ENCODE measurements around the gene SEPTIN12. TPM values are rescaled to one million over a fixed set of nuclear protein-coding genes. Genes with fewer than 3 reads are reported as not detected.

The SEPTIN12 gene
- total RNA-seq, 1 donor: not detected

DNA sequence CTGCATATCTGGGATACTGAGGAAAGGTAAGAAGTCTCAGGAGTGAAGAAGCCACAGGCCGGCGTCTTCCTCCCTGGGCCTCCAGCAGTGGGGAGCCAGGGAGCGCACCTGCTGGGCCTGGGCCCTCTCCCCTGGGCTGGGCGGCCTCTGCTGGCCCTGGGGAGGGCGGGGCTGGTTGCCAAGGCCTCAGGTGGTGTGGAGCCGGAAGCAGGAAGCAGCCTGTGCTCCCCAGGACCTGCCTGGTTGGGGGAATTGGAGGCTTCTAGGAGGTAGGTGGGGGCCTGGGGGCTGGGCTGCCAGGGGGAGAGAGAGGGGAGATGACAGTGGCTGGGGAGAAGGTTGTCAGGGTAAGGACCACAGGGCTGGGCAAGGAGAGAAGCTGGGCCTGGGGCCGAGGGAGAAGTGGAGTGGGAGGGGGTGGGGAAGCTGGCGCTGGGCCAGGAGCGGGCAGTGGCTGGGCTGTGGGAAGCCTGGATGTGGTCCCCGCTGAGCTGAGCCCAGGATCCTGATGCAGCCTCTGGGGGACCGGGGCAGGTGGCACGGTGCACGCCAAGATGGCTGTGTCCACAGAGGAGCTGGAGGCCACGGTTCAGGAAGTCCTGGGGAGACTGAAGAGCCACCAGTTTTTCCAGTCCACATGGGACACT is 7.2 kb upstream of the SEPTIN12 start, which contains the start of gene SMIM22:
TSS of gene SMIM22 (plus strand) at position 189 of the 647 bp plus-strand sequence. CDS start at position 555, 366 bp downstream.
- TF ChIP-seq, protein P1, sequence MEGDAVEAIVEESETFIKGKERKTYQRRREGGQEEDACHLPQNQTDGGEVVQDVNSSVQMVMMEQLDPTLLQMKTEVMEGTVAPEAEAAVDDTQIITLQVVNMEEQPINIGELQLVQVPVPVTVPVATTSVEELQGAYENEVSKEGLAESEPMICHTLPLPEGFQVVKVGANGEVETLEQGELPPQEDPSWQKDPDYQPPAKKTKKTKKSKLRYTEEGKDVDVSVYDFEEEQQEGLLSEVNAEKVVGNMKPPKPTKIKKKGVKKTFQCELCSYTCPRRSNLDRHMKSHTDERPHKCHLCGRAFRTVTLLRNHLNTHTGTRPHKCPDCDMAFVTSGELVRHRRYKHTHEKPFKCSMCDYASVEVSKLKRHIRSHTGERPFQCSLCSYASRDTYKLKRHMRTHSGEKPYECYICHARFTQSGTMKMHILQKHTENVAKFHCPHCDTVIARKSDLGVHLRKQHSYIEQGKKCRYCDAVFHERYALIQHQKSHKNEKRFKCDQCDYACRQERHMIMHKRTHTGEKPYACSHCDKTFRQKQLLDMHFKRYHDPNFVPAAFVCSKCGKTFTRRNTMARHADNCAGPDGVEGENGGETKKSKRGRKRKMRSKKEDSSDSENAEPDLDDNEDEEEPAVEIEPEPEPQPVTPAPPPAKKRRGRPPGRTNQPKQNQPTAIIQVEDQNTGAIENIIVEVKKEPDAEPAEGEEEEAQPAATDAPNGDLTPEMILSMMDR (IDR thresholded peaks at IDR 0.05; ENCODE audit: insufficient read depth, low read length): no peak
- H3K4me3 ChIP-seq (ENCODE audit: low read depth, low read length): no peak within 1 kb of the TSS
- DNase-seq (ENCODE audit: low read depth): no peak

DNA sequence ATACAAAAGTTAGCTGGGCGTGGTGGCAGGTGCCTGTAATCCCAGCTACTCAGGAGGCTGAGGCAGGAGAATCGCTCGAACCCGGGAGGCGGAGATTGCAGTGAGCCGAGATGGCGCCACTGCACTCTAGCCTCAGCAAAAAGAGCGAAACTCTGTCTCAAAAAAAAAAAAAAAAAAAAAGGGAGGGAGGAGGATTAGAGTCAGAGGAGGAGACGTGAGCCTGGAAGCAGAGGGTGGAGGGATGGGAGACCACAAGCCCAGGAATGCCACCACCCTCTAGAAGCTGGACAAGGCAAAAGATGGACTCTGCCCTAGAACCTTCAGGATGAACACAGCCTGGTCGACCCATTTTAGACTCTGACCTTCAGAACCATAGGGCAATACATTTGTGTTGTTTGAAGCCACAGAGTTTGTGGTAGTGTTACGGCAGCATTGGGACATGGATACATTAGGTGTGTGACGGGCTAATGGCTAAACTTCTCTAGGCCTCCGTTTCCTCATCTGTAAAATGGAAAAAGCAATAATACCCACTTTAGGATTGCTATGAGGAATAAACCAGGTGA is 4.9 kb upstream of the SEPTIN12 start:
- no peak for DNase-seq (ENCODE audit: low read depth)
- H3K4me3 ChIP-seq (ENCODE audit: low read depth, low read length): no peak overlapping the region
- TF ChIP-seq, protein P1 (IDR thresholded peaks at IDR 0.05; ENCODE audit: insufficient read depth, low read length): no peak

DNA sequence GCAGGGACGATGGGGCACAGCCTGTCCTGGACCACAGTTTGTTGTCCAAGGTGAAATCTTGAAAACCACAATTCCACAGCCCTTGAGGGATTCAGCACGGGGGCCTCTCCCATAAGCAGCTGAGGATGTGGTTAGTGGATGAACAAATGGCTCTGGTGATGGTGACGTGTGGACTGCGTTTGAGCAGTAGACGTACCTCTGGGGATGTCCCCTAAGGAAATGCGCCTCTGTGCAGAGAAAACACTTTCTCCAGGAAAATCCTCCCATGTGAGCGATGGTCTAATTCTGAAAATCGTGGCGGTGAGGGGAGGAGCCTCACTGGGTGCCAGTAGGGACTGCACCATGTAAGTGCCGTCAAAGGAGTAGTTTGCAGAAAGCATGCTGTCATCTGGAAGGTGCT is 2.7 kb upstream of the SEPTIN12 start:
- DNase-seq (ENCODE audit: low read depth): no peak
- no peak overlapping the region for H3K4me3 ChIP-seq (ENCODE audit: low read depth, low read length)
- TF ChIP-seq, protein P1 (IDR thresholded peaks at IDR 0.05; ENCODE audit: insufficient read depth, low read length): no peak

DNA sequence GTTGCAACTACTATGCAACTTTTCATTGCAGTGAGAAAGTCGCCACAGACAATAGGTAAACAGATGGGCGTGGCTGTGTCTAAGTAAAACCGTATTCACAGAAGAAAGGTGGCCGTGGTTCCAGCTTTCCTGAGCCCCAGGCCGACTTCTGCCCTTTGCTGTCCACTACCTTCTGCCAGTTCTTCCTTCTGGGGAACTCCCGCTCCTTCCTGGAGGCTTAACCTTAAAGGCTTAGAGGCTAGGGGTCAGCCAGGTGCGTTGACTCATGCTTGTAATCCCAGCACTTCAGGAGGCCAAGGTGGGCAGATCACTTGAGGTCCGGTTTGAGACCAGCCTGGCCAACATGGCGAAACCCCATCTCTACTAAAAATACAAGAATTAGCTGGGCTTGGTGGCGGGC is 2.1 kb upstream of the SEPTIN12 start:
- DNase-seq (ENCODE audit: low read depth): no peak
- TF ChIP-seq, protein P1 (IDR thresholded peaks at IDR 0.05; ENCODE audit: insufficient read depth, low read length): no peak
- H3K4me3 ChIP-seq (ENCODE audit: low read depth, low read length): no peak overlapping the region

DNA sequence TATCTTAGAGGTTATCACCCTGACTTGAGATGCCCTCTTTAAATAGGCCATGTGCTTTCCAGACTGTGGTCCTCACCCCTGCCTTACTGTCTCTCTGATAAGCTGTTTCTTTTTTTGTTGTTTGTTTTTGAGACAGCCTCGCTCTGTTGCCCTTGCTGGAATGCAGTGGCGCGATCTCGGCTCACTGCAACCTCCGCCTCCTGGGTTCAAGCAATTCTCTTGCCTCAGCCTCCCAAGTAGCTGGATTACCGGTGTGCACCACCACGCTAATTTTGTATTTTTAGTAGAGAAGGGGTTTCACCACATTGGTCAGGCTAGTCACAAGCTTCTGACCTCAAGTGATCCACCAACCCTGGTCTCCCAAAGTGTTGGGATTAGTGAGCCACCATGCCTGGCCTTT is 765 bp upstream of the SEPTIN12 start:
- H3K4me3 ChIP-seq (ENCODE audit: low read depth, low read length): no peak overlapping the region
- TF ChIP-seq, protein P1 (IDR thresholded peaks at IDR 0.05; ENCODE audit: insufficient read depth, low read length): no peak
- no peak for DNase-seq (ENCODE audit: low read depth)

DNA sequence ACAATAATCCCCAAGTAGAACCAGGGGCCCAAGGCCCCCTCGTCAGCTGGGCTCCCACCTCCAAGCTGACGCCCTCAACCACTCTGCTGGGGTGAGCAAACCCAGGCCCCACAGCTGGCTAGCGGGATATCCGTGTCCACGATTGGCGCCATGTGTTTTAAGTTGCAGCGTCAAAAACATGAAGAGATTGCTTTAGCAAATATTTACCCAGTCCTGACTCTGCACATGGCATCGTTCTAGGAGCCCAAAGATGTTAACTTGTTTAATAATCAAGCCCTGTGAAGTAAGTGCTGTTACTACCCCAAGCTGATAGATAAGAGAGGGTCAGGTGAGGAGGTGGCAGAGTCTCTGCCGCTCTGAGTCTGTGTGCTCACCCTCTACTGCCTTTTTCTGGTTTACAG is 344 bp upstream of the SEPTIN12 start:
- no peak for DNase-seq (ENCODE audit: low read depth)
- TF ChIP-seq, protein P1 (IDR thresholded peaks at IDR 0.05; ENCODE audit: insufficient read depth, low read length): no peak

More for the DNA sequence above, 344 bp upstream of the SEPTIN12 start:
- no peak overlapping the region for H3K4me3 ChIP-seq (ENCODE audit: low read depth, low read length)

Measured in fibroblast of the aortic adventitia (primary cell).